HG03378 (cell line): ENCODE data around the gene DLGAP5.

Experiments used
- ATAC-seq: cut with Tn5 transposase; IDR thresholded peaks from one replicate; pipeline ENCODE4 v1.9.1; 2021; ENCODE audit warnings: mild to moderate bottlenecking, moderate library complexity; ENCODE audit not compliant: unreplicated experiment

Gene DLGAP5

DNA sequence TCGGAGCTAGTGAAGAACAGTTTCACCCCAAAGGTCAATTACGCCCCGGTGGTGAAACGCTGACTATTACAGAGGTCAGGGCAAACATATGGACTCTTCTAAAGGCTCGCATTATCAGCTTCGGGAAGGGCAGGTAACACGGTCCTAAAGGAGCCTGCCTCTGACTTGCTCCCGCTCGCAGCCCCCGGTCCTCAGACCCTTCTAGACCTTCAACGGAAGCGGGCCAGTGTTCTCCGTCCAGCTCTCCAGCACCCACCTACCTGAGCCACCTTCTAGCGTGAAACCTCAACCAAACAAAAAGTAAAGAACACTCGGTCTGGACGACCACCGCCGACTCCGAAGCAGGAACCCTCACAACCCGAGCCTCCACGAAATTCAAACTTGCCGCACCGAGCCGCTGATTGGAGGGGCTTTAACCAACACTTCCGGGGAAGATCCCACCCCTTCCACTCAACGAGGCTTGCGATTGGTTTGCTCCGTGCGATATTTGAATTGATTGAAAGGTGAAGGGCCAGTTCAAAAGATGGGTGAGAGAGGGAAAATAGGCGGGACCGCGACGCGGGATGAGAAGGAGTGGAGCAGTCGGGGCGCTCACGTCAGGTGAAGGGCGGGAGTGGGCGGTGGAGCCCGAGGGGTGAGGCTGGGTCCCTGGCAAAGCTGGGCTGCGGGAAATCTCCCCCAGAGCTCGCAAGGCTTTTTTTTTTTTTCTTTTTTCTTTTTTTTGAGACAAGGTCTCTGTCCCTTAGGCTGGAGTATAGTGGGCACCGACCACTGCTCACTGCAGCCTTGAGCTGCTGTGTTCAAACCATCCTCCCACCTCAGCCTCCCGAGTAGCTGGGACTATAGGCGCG, at the start of gene DLGAP5:
Gene DLGAP5 (minus strand): TSS at position 383 of the 851 bp plus-strand sequence. CDS start 2,406 bp downstream, outside the sequence.
- peak; percentile 96 for ATAC-seq

DNA sequence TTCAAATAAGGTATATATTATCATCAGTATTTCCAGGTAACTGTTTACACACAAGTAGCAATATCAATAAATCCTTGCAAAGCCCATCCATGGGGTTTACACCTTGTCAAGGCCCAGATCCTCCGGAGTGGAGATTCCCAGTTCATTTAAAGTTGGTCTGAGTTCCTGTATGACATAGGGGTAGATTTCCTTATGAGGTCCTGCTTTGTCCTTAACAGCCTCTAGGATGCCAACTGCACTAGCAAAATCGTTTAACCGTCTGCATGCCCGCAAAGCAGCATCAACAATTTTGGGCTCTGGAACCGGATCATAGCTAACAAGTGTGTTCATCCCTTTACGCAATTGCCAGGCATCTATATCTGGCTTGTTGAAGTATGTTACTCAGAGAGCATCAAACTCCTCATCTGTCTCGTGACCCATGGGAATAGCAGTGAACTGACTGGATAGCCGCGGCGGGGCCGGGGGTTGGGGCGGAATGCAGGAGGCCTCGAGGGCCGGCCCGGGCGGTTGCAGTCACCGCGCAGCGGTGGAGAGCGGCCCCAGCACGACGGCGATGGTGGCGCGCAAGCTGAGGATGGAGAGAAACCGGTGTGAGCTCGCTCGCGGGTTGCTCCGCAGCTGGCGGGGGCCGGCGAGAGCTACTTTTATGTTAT, 49.3 kb upstream of the DLGAP5 start:
- no peak for ATAC-seq

GRCh38 chr14:55239320-55239719, 47.9 kb upstream of the DLGAP5 start:
- ATAC-seq = no peak

- ATAC-seq = no peak
Measured at GRCh38 chr14:55238019-55238680, 46.8 kb upstream of the DLGAP5 start.

DNA sequence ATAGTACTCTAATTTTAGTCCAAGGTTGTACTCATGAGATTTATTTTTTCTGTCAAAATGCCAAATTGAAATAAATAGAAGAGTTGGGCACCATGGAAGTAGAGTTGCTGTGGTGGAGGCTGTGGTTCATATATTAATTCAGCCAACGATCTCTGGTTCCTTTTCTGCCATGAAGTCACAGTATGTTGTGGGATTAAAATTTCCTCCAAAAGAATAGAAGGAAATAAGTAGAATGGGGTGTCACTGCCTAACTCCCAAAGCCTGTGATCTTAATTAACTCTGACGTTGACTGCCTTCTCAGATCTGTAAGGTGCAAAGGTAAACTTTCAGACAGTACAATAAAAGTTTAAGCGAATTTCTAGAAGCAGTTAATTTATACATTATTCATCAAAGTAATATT, 42.2 kb upstream of the DLGAP5 start:
- no peak for ATAC-seq

DNA sequence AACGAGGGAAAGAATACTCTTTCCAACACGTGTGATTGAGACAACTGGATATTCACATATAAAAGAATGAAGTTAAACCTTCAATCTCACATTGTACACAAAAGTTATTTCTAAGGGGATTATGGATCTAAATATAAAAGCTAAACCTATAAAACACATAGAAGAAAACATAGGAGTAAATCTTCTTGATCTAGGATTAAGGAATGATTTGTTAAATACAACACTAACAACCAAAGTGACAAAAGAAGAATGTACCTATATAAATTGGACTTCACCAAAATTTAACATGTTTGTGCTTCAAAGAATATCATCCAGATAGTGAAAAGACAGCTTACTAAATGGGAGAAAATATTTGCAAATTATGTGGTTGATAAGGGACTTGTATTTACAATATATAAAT, 36.9 kb upstream of the DLGAP5 start:
- no peak for ATAC-seq

GRCh38 chr14:55223364-55223763, 32.0 kb upstream of the DLGAP5 start:
- ATAC-seq = no peak

- ATAC-seq = no peak
Measured at GRCh38 chr14:55221968-55222367, 30.6 kb upstream of the DLGAP5 start.

- no peak for ATAC-seq
Measured at GRCh38 chr14:55221186-55221585, 29.8 kb upstream of the DLGAP5 start.

DNA sequence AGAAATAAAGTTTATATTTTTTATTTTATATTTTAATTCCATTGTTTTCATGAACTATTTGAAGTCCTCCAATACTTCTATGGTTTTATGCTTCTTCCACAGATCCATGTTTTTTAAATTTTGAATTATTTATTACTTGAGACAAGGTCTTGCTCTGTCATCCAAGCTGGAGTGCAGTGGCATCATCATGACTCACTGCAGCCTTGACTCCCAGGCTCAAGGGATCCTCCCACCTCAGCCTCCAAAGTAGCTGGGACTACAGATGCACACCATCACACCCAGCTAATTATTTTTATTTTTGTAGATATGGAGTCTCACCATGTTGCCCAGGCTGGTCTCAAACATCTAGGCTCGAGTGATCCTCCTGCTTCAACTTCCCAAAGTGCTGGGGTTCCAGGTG, 28.8 kb upstream of the DLGAP5 start:
- ATAC-seq = no peak

DNA sequence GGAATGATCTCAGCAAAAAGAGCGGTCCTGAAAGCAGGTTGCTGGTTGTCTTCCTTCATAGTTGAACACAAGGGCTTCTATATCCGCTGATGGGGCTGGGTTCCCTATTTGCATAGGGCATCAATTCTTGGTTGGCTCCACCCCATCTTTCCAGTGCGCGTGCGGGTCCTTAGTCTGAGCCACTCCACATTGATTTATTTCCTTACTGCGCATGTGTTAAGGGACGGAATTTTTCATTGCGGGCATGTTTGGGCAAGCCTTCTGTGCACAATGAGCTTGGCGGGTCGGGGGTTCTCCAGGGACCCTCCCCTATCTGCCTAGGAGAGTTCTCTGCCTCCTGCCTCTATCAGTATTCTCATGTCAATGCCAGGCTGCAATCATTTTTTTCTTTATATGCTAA, 21.2 kb upstream of the DLGAP5 start:
- ATAC-seq = no peak

GRCh38 chr14:55207832-55208231, 16.4 kb upstream of the DLGAP5 start:
- no peak for ATAC-seq

DNA sequence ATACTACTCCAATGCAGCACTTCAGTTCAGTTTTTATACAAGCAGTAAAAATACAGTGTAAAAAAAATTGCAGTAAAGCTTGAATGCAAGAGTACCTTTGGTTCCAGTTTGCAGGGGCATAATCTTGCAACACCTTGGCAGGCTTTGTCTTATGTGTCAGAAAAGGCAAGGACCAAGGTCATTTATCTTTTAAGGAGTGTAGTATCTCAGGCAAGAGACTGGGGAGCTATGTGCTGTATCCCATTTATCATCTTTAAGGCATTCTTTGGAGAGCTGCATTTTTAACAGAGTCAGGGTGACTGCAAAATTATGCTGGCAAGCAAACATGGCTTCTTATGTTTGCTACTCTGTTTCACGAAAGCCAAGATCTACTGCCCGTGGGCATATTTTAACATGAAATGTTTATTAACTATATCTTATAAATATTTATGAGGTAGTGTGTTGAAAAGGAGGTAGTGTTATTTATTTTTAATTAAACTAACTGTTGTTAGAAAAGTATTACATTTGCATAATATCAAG, 14.8 kb upstream of the DLGAP5 start:
- ATAC-seq = no peak

DNA sequence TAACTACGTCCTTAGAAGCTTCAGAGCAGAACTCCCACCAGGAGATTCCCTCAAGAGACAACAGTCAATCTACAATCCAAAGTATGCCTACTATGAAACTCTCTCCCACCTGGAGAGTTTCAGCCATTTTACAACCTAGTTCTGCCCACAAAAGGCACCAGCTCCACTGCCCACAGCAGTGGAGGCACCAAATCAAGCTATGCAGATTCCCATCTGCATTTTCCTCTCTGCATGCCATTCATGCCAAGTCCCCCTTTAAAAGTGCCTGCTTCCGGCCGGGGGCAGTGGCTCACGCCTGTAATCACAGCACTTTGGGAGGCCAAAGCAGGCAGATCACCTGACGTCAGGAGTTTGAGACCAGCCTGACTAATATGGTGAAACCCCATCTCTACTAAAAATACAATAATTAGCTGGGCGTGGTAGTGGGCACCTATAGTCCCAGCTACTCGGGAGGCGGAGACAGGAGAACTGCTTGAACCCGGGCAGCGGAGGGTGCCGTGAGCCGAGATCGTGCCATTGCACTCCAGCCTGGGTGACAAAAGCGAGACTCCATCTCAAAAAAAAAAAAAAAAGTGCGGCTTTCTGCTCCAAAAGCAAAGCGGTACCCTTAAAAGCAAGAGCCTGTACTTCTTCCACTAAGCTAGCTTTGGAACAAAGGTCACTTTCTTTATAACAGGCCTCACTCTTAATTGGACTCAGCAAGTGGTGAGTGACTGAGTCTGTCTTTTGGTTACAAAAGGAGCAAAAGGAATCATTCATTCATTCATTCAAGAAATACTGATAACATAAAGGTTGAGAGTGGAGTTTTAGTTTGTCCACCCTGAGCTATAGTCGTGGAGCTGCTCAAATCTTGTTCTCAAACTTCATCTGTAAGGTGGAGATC, 10.1 kb upstream of the DLGAP5 start:
- ATAC-seq = no peak

- no peak for ATAC-seq
Measured at GRCh38 chr14:55200651-55201050, 9.3 kb upstream of the DLGAP5 start.

DNA sequence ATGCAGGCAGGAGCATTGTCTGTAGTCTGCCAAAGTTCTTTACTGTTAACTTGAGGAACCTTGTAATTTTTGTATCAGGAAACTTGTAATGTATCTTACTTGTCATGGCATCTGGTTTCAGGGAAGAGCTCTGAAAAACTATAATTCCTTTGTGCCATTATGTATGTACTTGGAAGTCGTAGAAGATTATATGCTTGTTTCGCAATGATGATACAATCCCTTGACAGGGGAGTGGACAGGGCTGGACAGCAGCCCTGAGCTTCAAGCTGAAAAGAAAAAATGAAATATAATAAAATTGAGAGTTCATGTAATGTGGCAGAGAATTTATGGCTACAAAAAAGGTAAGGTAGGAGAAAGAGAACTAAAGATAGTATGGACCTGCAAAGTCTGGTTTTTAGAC, 7.4 kb upstream of the DLGAP5 start:
- no peak for ATAC-seq

- ATAC-seq = no peak
Measured at GRCh38 chr14:55194656-55195355, 3.4 kb upstream of the DLGAP5 start.

- ATAC-seq = no peak
Measured at GRCh38 chr14:55192054-55192621, 753 bp upstream of the DLGAP5 start.

- no peak for ATAC-seq
Measured at GRCh38 chr14:55190906-55191202, 531 bp downstream of the DLGAP5 start.
